Hepatocyte (in vitro differentiated cells): ENCODE data around the gene LIN52. TPM values are rescaled to one million over a fixed set of nuclear protein-coding genes. Genes with fewer than 3 reads are reported as not detected.
A peak's percentile ranks its signal among the peaks of the same experiment; 100 is the strongest.

ENCODE experiments used
- DNase-seq: peaks from one replicate; pipeline ENCODE4 v3.0.0-alpha.2; 2016; ENCODE audit warnings: low spot score
- H2AFZ ChIP-seq: fragments of 200-600 bp; sonication (generic); 2 replicates; pipeline ENCODE4 v1.6.0; 2016; ENCODE audit warnings: antibody characterized with exemption, mild to moderate bottlenecking
- H3K27ac ChIP-seq: fragments of 200-600 bp; sonication (generic); 2 replicates; pipeline ENCODE4 v1.5.1; 2016; ENCODE audit warnings: mild to moderate bottlenecking
- H3K27me3 ChIP-seq: fragments of 200-600 bp; sonication (generic); 2 replicates; pipeline ENCODE4 v1.6.1; 2016
- H3K36me3 ChIP-seq: fragments of 200-600 bp; sonication (generic); replicated peaks from 2 replicates; pipeline ENCODE4 v1.5.1; 2016; ENCODE audit warnings: low read depth; ENCODE audit not compliant: insufficient read depth
- H3K4me1 ChIP-seq: fragments of 200-600 bp; sonication (generic); 2 replicates; pipeline ENCODE4 v1.5.1; 2016; ENCODE audit warnings: mild to moderate bottlenecking, moderate library complexity; ENCODE audit not compliant: insufficient read depth
- H3K4me2 ChIP-seq: fragments of 200-600 bp; sonication (generic); 2 replicates; pipeline ENCODE4 v1.6.0; 2016
- H3K4me3 ChIP-seq: fragments of 200-600 bp; sonication (generic); 2 replicates; pipeline ENCODE4 v1.5.1; 2016; ENCODE audit warnings: mild to moderate bottlenecking
- H3K79me2 ChIP-seq: fragments of 200-600 bp; sonication (generic); 2 replicates; pipeline ENCODE4 v1.6.0; 2017; ENCODE audit warnings: mild to moderate bottlenecking
- H3K9me2 ChIP-seq: fragments of 200-600 bp; sonication (generic); replicated peaks from 2 replicates; pipeline ENCODE4 v1.6.0; 2017; ENCODE audit warnings: mild to moderate bottlenecking; ENCODE audit not compliant: insufficient read depth
- H3K9me3 ChIP-seq: fragments of 200-600 bp; sonication (generic); 2 replicates; pipeline ENCODE4 v1.5.1; 2016; ENCODE audit warnings: low read depth, mild to moderate bottlenecking
- H4K20me1 ChIP-seq: fragments of 200-600 bp; sonication (generic); 2 replicates; pipeline ENCODE4 v1.6.0; 2016; ENCODE audit warnings: mild to moderate bottlenecking; ENCODE audit not compliant: insufficient read depth, poor library complexity, severe bottlenecking
- EZH2 ChIP-seq: fragments of 200-600 bp; sonication (generic); IDR thresholded peaks from 2 replicates; pipeline ENCODE4 v1.6.1; 2016; ENCODE audit warnings: antibody characterized with exemption, mild to moderate bottlenecking, borderline replicate concordance
- EZH2phosphoT487 ChIP-seq: fragments of 200-600 bp; sonication (generic); IDR thresholded peaks from one replicate; pipeline ENCODE4 v1.6.1; 2018; ENCODE audit warnings: antibody characterized with exemption, mild to moderate bottlenecking, low read depth, moderate library complexity; ENCODE audit not compliant: unreplicated experiment, severe bottlenecking
- WGBS: methylation state at CpG from one replicate; pipeline ENCODE4 v1.1.6; 2016; ENCODE audit warnings: low lambda C conversion rate; ENCODE audit errors: missing lambda C conversion rate; 5-methylcytosine and 5-hydroxymethylcytosine counted together
- polyA plus RNA-seq: library from polyadenylated mRNA; unstranded; fragments of >200 nt; fragmentation: Nextera tagmentation; extraction: Ambion mirVana; gene quantifications from 2 replicates; pipeline ENCODE4 v1.2.1, GENCODE V29; 2016
- total RNA-seq: library from RNA; depleted of rRNA; stranded (reverse); fragments of >200 nt; gene quantifications from 2 replicates; pipeline ENCODE4 v1.2.3, GENCODE V29; 2014
- TF ChIP-seq, protein P1 (sequence below): fragments of 200-600 bp; sonication (generic); IDR thresholded peaks from 2 replicates; pipeline ENCODE4 v1.5.1; 2016; ENCODE audit warnings: antibody characterized with exemption, mild to moderate bottlenecking; ENCODE audit not compliant: poor library complexity

Gene LIN52
- total and polyA plus RNA-seq, 2 experiments from 2014 or later: 13.5 to 14.4 TPM

DNA sequence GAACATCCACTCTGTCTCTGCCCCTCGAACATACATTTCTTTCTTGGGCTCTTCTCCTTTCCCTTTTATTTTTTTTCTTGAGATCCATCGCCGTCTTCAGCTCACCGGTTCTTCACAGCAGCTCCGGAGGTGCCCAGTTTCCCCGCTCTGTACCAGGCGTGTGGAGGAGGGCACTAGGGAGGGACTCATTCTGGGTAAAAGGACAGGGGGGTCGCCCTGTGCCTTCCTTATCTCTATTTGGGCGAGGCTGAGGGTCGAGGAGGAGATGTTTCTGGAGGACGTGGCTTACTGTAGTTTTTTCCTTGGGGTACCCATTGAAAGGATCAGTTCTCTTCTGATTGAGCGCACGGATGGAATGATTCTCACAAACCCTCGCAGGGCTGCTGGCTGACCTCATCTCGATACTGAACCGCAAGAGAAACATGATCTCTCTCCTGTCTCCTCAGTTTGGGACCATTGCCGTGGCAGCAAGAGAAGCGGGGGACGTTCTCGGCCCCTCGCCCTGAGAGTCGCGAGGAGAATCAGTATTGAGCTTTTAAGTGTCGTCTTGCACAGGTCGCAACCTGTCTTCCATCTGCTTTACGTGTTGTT, 386 bp downstream of the LIN52 start:
- H3K36me3 ChIP-seq: no peaks in the 10 kb centered on the region
- no peaks in the 10 kb centered on the region for H4K20me1 ChIP-seq
- H3K4me3 ChIP-seq: peak overlapping the region; percentile 32
- no peaks in the 10 kb centered on the region for H3K9me3 ChIP-seq
- peaks cover 41% of the 10 kb centered on the region for H3K79me2 ChIP-seq
- no peaks in the 10 kb centered on the region for H3K9me2 ChIP-seq
- WGBS: 2% methylated on average over 26 of the region's 26 CpGs
- peak overlapping the region; percentile 84 for H3K4me2 ChIP-seq
- peak overlapping the region; percentile 78 for H3K27ac ChIP-seq
- no peaks in the 10 kb centered on the region for H3K27me3 ChIP-seq
- peak overlapping the region; percentile 38 for H2AFZ ChIP-seq
- no peak for TF ChIP-seq EZH2phosphoT487
- no peak for TF ChIP-seq EZH2
- TF ChIP-seq, protein P1, sequence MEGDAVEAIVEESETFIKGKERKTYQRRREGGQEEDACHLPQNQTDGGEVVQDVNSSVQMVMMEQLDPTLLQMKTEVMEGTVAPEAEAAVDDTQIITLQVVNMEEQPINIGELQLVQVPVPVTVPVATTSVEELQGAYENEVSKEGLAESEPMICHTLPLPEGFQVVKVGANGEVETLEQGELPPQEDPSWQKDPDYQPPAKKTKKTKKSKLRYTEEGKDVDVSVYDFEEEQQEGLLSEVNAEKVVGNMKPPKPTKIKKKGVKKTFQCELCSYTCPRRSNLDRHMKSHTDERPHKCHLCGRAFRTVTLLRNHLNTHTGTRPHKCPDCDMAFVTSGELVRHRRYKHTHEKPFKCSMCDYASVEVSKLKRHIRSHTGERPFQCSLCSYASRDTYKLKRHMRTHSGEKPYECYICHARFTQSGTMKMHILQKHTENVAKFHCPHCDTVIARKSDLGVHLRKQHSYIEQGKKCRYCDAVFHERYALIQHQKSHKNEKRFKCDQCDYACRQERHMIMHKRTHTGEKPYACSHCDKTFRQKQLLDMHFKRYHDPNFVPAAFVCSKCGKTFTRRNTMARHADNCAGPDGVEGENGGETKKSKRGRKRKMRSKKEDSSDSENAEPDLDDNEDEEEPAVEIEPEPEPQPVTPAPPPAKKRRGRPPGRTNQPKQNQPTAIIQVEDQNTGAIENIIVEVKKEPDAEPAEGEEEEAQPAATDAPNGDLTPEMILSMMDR: no peak
- peak; percentile 36 for DNase-seq
- peaks cover 9% of the 10 kb centered on the region for H3K4me1 ChIP-seq

DNA sequence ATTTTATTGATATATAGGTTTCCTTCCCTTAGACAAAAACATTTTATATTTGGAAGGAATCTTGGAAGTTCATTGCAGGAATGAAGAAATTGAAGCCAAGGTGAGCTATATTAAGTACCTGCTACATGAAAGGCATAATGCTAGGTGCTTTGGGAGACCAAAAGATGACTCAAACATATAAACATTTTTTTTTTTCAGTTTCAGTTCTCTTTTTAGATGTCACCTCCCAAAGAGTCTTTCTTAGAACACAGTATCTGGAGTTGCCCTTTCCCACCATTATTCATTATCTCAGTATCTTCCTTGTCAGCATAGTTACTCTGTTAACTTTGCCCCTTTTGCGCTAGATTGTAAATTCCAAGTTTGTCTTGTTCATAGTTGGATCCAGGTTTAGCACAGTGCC, 1.1 kb downstream of the LIN52 start:
- Histone ChIP-seq H3K4me2 (peak overlapping the region; percentile 84), H3K4me3 (peak overlapping the region; percentile 32), H3K9me3 (no peaks in the 10 kb centered on the region), H4K20me1 (no peaks in the 10 kb centered on the region), H3K36me3 (no peaks in the 10 kb centered on the region), H2AFZ (no peak overlapping the region), H3K79me2 (peaks cover 41% of the 10 kb centered on the region), H3K27ac (peak overlapping the region; percentile 78), H3K27me3 (no peaks in the 10 kb centered on the region), H3K9me2 (no peaks in the 10 kb centered on the region), H3K4me1 (peaks cover 9% of the 10 kb centered on the region)
- TF ChIP-seq EZH2 (no peak), EZH2phosphoT487 (no peak)
- TF ChIP-seq, protein P1: no peak
- DNase-seq: peak; percentile 11
- 78% methylated on average over 1 of the region's 1 CpG for WGBS

DNA sequence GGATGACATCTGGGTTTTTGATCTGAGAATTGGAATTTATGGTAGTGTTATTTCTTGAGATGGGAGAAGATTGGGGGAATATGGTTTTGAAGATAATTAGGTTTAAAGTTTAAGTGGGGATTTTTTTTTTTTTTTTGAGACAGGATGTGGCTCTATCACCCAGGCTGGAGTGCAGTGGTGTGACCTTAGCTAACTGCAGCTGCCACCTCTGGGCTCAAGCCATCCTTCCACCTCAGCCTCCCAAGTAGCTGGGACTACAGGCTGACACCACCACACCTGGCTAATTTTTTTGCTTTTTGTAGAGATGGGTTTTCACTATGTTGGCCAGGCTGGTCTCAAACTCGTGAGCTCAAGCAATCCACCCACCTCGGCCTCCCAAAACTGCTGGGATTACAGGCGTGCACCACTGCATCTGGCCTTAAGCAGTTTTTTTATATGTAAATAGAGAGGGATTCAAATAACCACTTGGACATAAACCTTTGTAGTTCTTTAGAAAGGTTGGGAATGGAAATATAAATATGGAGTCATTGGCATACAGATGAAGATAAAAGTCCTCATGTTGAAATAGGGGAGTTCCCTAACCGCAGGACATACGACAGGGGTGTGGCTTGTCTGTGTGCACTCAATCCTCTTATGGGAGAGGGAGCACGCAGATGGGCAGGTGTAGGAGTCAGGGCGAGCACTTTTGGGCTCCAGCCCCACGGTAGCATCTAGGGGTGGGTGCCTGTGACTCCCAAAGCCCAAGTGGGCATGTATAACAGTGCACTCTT, 4.7 kb downstream of the LIN52 start:
- no peak overlapping the region for H2AFZ ChIP-seq
- peaks cover 6% of the 10 kb centered on the region for H3K4me1 ChIP-seq
- H3K9me3 ChIP-seq: no peaks in the 10 kb centered on the region
- peaks cover 30% of the 10 kb centered on the region for H3K79me2 ChIP-seq
- no peaks in the 10 kb centered on the region for H3K27me3 ChIP-seq
- H3K4me2 ChIP-seq: no peak overlapping the region
- 96% methylated on average over 8 of the region's 8 CpGs for WGBS
- no peaks in the 10 kb centered on the region for H3K9me2 ChIP-seq
- TF ChIP-seq EZH2: no peak
- TF ChIP-seq, protein P1: no peak
- TF ChIP-seq EZH2phosphoT487: no peak
- no peak for DNase-seq
- H3K27ac ChIP-seq: no peak overlapping the region
- no peaks in the 10 kb centered on the region for H4K20me1 ChIP-seq
- H3K36me3 ChIP-seq: no peaks in the 10 kb centered on the region
- H3K4me3 ChIP-seq: no peak overlapping the region
